Glomerular endothelial cell (primary cell): ENCODE measurements around the gene RANBP1. TPM values are rescaled to one million over a fixed set of nuclear protein-coding genes. Genes with fewer than 3 reads are reported as not detected.
A peak's percentile ranks its signal among the peaks of the same experiment; 100 is the strongest.
"Not testable (repeated sequence)": the region's sequence is repeated elsewhere in the genome, so short reads cannot be mapped to it uniquely, and the experiment has no call there.

Experiments used
- DNase-seq: peaks from one replicate; pipeline ENCODE4 v3.0.0-alpha.2; 2011; ENCODE audit warnings: low read depth, low spot score; ENCODE audit errors: extremely low read depth
- total RNA-seq: library from RNA; depleted of rRNA; stranded (reverse); fragments of >200 nt; gene quantifications from 2 replicates; pipeline ENCODE4 v1.2.3, GENCODE V29; 2015

The RANBP1 gene
- total RNA-seq, 1 donor from 2014 or later: 343 TPM

- no peak for DNase-seq
These were observed 32.5 kb downstream of the RANBP1 start for GRCh38 chr22:20148414-20148813.

- DNase-seq: no peak
These were observed 33.6 kb downstream of the RANBP1 start for GRCh38 chr22:20149257-20150250.

GRCh38 chr22:20150381-20151275 is 34.7 kb downstream of the RANBP1 start, which contains the start of gene CCDC188:
Gene CCDC188, minus strand, starts transcription at chr22:20151055. Its CDS starts 69 bp downstream, at chr22:20150986.
- no peak for DNase-seq

- no peak for DNase-seq
These were observed 35.3 kb downstream of the RANBP1 start for GRCh38 chr22:20151276-20151588.

GRCh38 chr22:20152464-20152890 is 36.6 kb downstream of the RANBP1 start:
- DNase-seq: no peak

GRCh38 chr22:20153945-20154344 is 38.0 kb downstream of the RANBP1 start:
- DNase-seq: no peak

- no peak for DNase-seq
These were observed 38.8 kb downstream of the RANBP1 start for GRCh38 chr22:20154602-20155187.

- DNase-seq: peak; percentile 22
These were observed 39.6 kb downstream of the RANBP1 start for GRCh38 chr22:20155330-20156041.

- DNase-seq: no peak
These were observed 40.1 kb downstream of the RANBP1 start for GRCh38 chr22:20156042-20156389.

GRCh38 chr22:20156611-20157429 is 40.9 kb downstream of the RANBP1 start:
- no peak for DNase-seq

GRCh38 chr22:20157430-20158183 is 41.7 kb downstream of the RANBP1 start:
- DNase-seq: no peak

- no peak for DNase-seq
These were observed 42.6 kb downstream of the RANBP1 start for GRCh38 chr22:20158391-20159036.

- no peak for DNase-seq
These were observed 43.2 kb downstream of the RANBP1 start for GRCh38 chr22:20159076-20159475.

- DNase-seq: not testable (repeated sequence)
These were observed 43.6 kb downstream of the RANBP1 start for GRCh38 chr22:20159531-20159930.

- no peak for DNase-seq
These were observed 44.1 kb downstream of the RANBP1 start for GRCh38 chr22:20160041-20160440.

GRCh38 chr22:20164863-20165262 is 49.0 kb downstream of the RANBP1 start:
- no peak for DNase-seq

- no peak for DNase-seq
These were observed 49.5 kb downstream of the RANBP1 start for GRCh38 chr22:20165421-20165820.

GRCh38 chr22:20165913-20166312 is 50.0 kb downstream of the RANBP1 start:
- no peak for DNase-seq
